GM21723 (cell line): ENCODE measurements around the gene ZNF511.
"Not testable (repeated sequence)": the region's sequence is repeated elsewhere in the genome, so short reads cannot be mapped to it uniquely, and the experiment has no call there.

ENCODE experiments used
- ATAC-seq: cut with Tn5 transposase; IDR thresholded peaks from one replicate; pipeline ENCODE4 v1.9.1; 2021; ENCODE audit warnings: mild to moderate bottlenecking, moderate library complexity; ENCODE audit not compliant: unreplicated experiment

Gene ZNF511

DNA sequence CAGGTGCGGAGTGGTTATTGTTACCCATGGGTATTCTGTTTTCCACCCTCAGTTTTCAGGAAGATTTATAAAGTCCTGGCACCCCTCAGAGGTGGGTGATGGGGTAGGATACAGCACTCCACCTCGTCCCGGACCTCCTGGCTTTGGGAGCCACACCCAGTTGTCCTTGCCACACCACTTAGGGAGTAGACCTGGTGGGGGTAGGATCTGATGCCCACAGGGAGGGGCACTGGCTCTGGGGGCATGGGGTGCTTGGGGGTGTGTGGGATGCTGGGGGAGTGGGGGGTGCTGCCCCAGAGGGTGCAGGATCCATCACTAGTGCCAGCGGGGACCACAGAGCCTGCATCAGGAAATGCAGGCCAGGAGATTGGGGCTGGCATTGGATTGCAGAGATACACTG lies 4.5 kb downstream of the ZNF511 start:
- no peak for ATAC-seq

DNA sequence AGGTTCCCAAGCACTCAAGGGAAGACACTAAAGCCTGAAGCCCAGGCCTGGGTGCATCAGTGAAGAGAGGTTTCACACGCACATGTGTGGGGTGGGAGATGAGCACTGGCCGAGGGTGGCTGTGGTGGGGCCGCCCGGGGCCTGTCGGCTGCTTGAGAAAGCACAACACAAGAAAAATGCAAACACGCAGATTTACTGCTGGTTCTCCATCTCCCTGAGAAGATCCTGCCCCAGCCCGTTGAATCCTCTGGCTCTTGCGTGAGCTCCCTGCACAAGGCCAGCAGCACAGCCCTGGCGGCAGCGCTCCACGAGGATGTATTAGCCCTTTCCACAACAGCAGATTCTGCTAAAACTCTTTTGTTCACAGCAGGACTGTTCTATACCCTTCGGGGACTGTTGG lies 6.2 kb downstream of the ZNF511 start:
- ATAC-seq, result no peak

DNA sequence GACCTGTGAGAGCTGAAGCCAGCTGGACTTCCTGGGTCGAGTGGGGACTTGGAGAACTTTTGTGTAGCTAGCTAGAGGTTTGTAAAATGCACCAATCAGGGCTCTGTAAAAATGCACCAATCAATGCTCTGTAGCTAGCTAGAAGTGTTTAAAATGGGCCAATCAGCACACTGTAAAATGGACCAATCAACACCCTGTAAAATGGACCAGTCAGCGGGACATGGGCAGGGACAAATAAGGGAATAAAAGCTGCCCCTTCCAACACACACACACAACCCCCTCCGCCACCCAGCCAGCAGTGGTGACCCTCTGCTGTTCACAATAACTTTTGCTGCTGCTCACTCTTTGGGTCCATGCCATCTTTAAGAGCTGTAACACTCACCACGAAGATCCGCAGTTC lies 7.1 kb downstream of the ZNF511 start:
- no peak for ATAC-seq

DNA sequence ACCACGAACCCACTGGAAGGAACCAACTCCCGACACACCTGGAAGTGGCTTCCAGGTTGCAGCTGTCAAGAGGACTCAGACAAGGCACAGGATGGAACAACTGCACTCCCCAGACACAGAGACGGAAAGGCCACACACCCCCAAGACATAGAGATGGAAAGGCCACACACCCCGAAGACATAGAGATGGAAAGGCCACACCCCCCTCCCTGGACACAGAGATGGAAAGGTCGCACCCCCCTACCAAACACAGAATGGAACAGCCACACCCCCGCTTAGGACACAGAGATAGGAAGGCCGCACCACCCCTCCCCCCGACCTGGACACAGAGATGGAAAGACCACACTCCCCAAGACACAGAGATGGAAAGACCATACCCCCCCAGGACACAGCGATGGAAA lies 7.6 kb downstream of the ZNF511 start:
- no peak for ATAC-seq

DNA sequence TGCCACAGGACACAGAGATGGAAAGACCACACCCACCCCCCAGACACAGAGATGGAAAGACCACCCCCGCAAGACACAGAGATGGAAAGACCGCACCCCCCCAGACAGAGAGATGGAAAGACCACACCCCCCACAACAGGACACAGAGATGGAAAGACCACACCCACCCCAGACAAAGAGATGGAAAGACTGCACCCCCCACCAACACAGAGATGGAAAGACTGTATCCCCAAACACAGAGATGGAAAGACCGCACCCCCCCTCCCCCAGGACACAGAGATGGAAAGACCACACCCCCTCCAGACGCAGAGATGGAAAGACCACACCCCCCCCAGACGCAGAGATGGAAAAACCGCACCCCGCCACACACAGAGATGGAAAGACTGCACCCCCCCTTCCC lies 8.0 kb downstream of the ZNF511 start:
- no peak for ATAC-seq

DNA sequence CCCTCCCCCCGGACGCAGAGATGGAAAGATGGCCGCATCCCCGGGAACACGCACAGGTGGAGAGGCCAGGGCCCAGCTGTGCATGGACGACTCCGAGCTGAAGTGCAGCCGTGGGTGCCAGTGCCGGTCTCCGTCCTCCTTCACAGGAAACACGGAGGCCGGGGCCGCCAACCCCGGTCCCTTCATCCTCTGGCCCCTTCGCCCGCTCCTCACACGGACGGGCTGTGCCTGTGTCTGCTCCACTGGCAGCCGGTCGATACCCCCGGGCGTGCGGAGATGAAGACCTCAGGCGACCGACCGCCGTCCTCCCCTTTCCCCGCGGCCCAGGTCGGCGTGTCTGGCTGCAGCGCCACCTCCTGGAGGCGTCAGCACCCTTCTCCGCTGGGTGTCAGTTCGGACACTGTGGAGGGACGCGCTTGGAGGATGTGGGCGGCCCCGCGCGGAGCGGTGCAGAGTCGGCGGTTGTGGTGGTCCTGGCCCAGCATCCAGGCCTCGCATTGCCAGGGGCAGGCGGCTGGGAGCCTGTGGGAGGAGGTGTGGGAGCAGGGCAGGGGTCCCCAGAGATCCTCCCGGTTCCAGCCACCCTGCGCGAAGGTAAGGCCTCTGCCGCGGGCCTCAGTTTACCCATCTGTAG lies 9.9 kb downstream of the ZNF511 start:
- peak; percentile 93 for ATAC-seq

DNA sequence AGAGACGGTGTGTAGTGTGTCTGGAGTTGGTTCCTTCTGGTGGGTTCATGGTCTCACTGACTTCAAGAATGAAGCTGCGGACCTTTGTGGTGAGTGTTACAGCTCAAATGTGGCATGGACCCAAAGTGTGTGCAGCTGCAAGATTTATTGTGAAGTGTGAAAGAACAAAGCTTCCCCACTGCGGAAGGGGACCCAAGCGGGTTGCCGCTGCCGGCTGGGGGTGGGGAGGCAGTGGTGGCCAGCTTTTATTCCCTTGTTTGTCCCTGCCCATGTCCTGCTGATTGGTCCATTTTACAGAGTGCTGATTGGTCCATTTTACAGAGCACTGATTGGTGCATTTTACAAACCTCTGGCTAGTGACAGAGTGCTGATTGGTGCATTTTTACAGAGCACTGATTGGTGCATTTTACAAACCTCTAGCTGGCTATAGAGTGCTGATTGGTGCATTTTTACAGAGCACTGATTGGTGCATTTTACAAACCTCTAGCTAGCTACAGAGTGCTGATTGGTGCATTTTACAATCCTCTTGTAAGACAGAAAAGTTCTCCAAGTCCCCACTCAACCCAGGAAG lies 12.2 kb downstream of the ZNF511 start:
- not testable (repeated sequence) for ATAC-seq

DNA sequence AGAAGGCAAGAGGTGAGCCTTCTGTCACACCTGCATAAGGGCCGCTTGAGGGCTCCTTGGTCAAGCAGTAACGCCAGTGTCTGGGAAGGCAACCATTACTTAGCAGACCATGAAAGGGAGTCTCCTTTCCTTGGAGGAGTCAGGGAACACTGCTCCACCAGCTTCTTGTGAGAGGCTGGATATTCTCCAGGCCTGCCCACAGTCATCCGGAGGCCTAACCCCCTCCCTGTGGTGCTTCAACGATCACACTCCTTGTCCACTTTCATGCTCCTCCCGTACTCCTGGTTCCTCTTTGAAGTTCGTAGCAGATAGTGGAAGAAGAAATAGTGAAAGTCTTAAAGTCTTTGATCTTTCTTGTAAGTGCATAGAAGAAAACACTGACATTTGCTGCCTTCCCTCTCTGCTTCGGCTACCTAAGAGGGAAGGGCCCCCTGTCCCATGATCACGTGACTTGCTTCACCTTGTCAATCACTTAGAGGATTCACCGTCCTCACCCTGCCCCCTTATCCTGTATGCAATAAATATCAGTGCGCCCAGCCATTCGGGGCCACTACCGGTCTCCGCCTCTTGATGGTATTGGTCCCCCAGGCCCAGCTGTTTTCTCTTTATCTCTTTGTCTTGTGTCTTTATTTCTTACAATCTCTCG lies 13.5 kb downstream of the ZNF511 start:
- ATAC-seq, result not testable (repeated sequence)

DNA sequence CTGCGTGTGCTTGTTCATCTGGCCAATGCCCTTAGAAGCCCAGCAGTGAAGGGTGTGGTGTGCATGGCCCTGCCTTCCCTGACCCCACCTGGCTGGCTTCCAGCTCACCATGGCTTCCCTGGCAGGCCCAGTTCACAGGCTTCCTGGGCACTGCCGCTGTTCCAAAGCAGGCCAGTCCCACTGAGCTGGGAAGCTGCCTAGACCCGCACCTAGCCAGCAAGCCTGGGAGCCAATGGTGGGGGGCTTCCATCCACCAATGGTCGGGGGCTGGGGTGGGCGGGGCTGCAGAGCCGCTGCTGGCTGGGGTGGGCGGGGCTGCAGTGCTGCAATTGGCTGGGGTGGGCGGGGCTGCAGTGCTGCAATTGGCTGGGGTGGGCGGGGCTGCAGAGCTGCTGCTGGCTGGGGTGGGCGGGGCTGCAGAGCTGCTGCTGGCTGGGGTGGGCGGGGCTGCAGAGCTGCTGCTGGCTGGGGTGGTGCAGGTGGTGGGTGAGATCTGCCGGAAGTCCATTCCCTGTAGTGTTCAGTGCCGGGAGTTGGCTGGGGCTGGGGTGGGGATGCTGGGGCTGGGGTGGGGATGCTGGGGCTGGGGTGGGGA lies 15.6 kb downstream of the ZNF511 start:
- no peak for ATAC-seq

DNA sequence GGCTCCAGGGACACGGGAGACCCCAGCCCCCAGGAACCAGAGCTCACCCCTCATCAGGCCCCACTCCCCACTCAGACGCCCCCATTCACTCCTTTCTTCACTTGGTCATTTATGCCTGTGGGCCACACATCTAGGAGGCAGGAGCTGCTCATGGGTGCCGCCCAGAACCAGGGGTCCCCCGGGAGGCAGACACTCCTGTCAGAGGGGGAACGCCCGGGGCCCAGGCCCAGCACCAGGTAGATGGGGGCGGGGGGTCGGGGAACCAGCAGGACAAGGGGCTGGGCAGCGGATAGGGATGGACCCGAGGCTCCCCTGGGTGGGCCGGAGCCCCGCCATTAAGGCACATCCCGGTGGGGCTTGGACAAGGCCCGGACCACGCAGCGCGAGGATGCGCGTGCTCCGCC lies 16.1 kb downstream of the ZNF511 start:
- no peak for ATAC-seq

DNA sequence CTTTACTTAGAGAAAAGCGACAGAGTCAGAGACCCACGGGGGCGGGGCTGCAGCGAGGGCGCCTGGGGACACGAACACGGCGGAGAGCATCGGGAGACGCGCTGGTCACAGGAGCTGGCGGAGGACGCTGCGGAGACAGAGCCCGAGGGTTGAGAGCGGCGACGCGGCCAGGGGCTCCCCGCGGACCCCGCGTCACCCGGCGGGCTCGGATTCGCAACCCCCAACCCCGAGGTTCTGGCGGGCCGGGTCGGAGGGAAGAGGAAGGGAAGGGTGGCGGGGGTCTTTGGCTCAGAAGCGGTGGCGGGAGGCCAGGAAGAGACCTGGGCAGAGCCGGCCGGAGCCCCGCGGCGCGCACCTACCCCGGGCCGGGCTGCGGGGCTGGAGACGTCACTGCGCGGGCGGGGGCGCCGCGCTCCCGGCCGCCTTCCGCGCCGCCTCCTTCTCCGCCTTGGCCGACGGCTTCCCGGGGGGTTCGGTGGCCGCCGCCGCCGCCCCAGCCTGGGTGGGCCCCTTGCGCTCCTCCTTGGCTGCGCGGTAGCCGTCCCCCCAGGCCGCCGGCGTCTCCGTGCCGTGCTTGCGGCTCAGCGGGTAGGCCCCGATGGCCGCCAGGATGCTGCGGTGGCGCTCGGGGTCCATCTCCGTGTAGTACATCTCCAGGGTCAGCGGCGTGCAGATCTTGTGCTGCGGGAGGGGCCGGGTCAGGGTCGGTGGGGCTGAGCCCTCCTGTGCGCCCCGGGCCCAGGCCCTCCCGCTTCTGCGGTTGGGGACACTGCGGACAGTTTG lies 16.9 kb downstream of the ZNF511 start:
- ATAC-seq, result no peak

DNA sequence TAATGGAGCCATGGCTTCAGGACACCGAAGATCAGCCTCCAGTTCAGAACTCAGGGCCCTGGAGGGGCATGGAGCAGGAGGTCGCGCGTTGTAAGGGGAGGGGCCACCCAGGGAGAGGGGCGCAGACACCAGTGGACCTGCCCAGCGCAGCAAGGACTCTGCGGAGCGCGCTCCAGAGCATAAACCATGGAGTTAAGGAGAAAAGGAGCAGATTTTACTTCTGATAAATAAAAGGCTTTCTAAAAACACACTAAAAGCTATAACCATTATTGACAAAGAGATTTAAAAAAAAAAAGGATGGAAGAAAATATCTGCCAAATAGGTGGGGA lies 17.5 kb downstream of the ZNF511 start:
- no peak for ATAC-seq

DNA sequence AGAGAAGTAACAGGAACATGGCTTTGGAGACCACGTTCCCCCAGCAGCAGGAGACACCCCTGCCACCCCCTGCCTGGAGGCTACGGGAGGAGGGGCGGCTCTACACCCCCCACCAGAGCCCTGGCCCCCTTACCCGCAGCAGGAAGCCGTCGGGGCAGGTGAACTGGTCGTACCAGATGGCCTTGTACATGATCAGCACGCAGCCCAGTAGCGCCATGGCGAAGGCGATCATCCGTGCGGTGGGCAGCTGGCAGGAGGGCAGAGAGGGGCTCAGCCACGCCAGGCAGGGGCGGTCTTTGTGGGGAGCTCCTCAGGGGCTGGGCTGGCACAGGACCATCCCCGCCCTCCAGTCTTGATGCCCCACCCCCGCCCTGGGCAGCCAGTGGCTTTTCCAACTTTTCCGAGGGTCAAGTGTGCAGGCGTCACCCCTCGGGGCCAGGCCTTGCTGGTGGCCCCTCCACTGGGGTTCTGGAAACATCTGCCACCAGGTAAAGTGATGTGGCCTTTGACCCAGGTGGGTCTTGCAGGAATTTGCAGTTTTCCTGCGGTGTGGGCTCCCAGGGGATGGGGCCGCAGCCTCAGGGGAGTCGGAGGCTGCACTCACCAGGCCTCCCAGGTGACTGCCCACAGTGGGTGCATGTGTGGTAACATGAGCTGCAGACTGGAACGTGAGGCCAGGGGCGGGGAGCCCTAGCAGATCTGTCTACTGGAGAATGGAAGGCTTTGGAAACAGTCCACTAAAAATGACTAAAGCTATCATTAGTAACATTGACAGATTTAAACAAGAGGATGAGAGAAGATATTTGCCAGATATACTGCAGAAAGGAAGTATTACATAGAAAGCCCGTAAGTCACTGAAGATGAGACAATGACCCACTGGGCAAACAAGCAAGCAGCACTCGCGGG lies 18.3 kb downstream of the ZNF511 start:
- no peak for ATAC-seq

DNA sequence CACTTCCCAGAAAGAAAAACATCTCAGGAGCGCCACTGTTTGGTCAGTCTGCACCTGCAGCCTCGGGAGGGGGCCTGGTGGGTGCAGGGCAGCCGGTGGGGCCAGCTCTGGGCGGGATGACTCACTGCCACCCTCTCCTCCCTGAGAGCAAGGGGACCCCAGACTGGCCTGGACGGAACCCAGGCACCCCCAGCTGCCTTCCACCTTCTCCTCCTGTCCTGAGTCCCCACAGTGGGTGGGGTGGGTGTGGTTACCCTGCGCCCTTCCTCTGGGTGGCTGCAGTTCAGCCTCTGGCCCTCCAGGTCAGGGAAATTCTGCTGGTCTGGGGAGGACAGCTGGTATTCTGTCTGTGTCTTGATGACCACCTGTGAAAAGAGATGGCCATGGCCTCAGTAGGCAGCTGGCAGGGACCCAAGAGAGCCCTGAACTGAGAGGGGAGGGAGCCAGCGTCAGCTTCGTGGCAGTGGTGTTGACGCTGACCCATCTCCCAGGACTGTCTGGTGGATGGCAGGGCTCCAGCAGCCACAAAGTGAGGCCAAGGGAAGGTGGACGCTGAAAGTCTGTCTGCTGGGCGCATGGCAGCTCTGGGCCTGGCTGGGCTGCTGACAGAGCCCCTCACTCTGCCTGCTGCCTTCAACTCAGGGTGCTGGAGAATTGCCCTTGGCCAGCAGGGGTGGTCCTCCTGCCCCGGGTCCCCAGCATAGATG lies 19.1 kb downstream of the ZNF511 start:
- no peak for ATAC-seq

DNA sequence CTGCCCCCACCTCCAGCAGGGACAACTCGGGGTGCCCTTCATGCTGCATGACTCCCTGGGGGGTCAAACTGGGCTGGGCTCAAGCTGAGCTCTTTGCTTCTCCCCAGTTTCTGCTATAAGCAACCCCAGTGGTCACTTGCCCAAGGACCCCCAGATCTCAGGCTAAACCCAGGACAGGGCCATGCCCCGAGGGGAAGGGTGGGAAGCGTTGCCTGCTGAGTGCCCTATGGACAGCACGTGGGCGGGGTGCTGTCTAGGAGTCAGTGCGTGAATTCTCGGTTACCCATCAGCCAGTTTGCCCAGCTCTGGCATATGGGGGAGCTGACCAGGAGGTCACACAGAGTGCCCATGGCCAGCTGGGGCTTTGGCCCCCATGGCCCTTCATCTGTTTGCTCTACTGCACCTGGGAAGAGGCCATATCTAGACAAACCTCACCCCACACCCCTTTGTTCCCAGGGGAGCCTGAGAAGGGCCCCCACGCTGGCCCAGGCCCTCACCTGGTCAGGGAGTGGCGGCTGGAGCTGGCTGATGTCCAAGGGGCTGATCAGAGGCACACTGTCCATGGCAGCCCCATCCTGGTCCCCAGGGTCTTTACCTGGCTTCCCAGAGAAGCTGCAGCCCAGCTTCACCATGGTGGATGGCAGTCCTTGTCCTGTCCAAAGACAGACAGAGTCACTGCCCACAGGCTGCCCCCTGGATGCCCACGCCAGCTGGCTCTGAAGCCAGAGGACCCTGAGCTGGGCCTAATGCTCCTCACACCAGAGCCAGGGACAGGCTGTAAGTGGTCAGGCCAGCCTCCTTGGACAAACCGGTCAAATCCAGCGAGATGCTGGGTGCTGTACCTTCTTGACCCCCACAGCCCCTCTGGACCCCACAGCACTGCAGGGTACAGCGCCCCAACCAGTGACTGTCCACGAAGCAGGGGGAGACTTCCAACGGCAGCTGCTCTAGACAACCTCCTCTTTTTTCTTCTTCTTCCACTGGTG lies 19.9 kb downstream of the ZNF511 start:
- ATAC-seq, result no peak

DNA sequence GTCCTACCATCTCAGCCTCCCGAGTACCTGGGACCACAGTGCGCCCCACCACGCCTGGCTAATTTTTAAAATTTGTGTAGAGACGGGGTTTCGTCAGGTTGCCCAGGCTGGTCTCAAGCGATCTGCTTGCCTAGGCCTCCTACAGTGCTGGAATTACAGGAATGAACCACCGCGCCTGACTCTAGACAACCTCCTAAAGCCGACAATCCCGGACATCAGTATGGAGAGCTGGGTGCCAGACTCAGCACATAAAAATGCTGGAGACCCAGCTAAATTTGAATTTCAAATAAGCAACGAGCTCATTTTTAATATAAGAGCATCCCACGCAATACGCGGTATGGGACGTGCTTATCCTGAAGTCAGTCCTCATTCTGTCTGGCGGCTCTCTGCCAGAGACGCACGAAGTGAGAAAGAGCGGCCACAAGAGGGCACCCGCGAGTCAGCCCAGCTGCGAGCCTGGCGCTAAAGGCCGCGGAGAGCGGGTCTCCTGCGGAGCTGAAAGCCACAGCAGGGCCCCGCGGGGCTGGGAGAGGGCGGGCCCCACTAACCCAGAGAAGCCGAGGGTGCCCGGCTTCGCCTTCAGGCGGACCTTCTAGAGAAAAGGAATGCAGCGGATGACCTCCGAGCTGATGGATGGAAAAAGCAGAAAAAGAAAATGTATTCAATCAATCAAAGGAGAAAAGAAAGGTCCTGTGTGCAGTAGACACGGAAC lies 20.9 kb downstream of the ZNF511 start:
- ATAC-seq, result peak; percentile 91

DNA sequence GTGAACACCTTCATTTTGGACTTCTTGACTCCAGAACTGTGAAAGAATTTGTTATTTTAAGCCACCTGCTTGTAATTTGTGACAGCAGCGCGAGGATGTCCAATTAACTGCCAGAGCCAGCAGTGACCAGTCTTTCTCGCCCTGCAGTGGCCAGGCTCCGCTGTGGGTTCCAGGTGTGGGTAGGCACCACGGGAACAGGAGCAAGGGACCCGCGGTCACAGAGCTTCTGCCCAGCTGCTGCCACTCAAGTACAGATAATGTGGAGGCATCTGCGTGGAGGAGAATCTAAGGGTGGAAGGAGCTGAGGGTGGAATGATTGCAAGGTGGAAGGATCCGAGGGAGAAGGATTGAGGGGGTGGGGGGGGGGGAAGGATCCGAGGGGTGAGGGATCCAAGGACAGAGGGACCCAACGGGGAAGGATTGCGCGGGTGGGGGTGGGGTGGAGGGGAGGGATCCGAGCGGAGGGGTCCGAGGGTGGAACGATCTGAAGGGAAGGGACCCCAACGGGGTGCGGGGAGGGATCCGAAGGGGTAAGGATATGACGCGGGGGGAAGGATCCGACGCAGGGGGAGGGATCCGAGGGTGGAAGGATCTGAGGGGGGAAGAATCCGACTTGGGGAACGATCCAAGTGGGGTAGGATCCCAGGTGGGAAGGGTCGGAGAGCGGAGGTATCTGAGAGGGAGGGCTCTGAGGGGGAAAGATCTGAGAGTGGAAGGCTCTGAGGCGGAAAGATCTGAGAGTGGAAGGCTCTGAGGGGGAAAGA lies 24.4 kb downstream of the ZNF511 start:
- ATAC-seq, result no peak
